H4 (cell line): ENCODE data around the gene P2RX2. TPM values are rescaled to one million over a fixed set of nuclear protein-coding genes. Genes with fewer than 3 reads are reported as not detected.
"Not testable (repeated sequence)": the region's sequence is repeated elsewhere in the genome, so short reads cannot be mapped to it uniquely, and the experiment has no call there.

Source experiments
- DNase-seq: peaks from one replicate; pipeline ENCODE4 v3.0.0-alpha.2; 2015; ENCODE audit warnings: low spot score
- total RNA-seq: library from RNA; depleted of rRNA; stranded (reverse); fragments of >200 nt; shearing (Covaris generic); gene quantifications from 2 replicates; pipeline ENCODE4 v1.2.3, GENCODE V29; 2014

The P2RX2 gene
- total RNA-seq, 1 experiment from 2014 or later: not detected

DNA sequence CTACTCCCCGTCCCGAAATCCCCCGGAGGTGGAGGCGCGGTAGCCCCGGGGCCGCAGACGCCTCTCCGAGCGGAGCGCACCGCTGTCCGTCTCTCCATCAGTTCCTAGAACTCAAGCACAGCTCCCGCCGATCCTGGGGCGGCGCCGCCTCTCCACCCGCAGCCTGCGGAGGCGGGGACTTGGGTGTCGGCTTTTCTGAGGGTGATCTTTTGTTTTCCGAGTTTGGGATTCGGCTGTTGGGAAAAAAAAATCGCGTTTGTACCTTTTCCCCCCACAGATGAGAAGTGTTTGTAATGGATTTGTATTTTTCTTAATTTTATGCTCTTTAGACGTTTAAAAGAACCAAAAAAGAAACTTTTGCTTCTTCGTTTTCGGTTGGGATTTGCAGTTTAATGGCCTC is 34.8 kb upstream of the P2RX2 start:
- DNase-seq: no peak

DNA sequence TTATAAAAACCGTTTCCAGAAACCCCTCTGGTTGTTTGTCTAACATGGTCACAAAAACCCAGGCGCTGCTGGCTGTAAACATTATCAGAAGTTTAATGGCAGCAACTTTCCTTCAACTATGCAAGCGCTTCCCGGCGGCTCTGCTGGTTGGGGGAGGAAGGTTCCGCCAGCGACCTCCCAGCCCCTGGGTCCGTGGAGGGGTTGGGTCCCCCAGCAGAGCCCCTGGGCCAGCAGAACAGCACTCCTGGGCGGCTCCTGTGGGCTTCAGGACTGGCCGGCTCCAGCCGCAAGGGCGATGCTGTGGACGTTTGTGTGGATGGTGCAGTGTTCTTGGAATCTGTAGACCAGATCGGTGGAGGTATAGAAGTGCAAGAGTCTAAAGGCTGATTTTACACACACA is 34.1 kb upstream of the P2RX2 start:
- DNase-seq: no peak

DNA sequence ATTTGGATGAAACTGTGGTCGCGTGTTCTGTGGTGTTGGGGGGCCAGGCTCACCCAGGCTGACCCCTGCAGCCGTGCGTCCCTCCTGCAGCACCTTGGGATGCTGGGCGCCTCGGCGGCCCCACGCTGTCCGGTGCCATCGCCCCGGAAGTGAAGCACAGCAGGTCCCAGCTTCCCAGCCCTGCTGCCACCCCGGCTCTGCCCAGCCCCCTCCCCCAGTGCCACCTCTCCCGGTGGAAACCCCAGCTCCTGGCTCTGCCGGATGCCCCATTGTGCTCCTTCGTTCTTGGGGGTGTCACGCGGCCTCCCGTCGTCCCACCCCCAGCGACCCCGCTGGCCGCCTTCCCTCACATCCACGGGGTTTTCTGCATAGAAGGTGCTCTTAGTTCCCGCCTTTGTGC is 33.4 kb upstream of the P2RX2 start:
- DNase-seq: no peak

DNA sequence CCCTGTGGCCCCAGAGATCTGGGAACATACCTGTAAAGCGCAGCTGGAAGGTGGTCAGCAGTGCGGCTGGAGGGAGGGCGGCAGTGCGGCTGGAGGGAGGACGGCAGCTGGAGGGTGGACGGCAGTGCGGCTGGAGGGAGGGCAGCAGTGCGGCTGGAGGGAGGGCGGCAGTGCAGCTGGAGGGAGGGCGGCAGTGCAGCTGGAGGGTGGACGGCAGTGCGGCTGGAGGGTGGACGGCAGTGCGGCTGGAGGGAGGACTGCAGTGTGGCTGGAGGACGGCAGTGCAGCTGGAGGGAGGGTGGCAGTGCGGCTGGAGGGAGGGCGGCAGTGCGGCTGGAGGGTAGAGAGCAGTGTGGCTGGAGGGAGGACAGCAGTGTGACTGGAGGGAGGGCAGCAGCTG is 31.6 kb upstream of the P2RX2 start:
- DNase-seq: no peak

DNA sequence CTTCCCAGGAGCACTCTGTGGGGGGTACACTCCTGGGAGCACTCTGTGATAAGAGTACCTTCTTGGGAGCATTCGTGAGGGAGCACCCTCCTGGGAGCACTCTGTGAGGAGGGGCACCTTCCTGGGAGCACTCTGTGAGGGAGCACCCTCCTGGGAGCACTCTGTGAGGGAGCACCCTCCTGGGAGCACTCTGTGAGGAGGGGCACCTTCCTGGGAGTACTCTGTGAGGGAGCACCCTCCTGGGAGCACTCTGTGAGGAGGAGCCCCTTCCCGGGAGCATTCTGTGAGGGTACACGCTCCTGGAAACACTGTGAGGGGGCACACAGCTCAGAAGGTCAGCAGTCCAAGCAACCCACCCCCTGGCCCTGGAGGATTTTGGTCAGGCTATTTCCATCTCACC is 30.8 kb upstream of the P2RX2 start:
- no peak for DNase-seq

DNA sequence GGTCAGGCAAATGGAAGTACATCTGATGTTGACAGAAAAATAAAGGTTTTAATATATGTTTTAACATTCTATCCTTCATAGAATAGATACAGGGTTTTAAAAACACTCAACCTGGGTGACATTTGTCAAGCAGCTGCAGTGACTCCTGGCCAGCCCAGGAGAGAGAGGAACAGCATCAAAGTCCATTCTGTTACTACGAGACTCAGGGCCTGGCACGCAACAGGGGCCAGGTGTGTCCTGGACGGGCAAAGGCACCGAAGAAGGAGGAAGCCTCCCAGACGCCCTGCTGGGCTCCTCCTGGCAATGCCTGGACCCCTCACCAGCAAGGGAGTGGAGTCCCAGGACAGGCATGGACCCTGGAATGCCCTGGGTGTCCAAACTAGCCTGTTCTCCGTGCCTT is 30.3 kb upstream of the P2RX2 start:
- no peak for DNase-seq

DNA sequence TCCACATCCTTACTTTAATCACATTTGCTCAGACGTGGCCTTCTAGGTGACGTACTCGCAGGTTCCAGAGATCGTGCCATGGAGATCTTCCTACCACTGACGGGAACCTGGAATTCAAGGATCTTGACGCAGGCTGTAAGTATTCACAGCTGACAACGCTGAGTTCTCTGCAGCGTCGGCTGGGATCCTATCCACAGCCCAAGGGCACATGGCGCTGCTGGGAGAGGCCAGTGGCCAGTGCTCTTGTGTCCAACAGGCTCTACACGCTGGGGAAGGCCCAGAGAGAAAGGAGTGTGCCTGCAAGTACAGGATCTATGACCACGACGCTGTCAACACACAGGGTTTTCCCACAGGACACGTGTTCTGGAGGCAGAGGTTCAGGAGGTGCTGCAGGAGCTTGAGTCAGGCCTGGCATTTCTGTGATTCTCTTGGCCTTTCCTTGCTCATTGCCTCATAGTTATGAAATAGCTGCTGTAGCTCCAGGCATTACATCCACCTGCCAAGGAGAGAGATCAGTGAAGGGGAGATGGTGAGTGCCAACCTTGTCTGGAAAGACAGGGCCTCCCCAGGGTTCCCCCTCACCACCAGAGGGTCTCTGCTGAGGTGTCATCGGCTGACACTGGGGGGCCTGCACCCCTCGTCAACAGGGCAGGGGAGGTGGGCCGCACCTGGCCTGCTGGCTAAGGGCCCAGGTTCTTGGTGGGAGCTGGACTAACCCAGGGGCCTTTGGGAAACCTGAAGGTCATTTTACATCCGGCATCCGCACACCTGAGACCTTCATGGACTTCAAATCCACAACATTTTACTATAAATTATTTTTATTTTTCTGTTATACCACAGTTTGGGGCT is 29.5 kb upstream of the P2RX2 start:
- DNase-seq: no peak

DNA sequence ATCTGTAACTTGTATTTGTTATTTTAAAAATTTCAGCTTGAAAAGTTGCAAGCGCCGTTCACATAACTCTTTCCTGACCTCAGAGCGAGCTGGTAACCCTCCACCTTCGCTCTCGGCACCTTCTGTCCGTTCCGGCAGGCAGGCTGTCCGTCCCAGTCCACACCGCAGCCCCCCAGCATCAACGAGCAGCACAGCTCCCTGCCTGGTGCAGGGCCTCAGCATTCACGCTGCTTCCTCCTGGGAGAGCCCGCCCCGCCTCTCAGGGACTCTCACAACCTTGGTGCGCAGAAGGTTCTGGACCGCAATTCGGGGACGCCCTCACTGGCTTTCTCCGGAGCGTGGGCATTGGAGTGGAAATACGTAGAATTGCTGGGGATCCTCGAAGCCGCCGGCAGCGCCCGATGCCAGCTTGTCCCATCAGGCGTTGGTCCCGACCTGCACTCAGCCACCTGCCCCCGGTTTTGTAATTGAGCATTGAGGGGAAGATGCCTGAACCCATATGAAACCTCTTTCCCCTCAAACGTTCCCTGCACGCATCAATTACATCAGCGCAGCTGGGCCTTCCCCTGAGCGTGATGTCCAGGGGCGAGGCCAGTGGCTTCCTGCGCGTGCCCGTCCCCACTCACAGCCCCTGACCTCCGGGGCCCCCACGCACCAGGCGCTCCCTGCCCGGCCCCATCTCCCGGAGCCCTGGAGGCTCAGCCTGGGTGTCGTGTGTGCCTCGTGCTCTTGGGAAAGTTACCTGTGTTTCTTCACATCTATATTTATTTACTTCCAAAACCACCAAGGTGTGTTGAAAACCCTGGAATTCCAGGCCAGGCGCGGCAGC is 27.3 kb upstream of the P2RX2 start:
- DNase-seq: no peak

DNA sequence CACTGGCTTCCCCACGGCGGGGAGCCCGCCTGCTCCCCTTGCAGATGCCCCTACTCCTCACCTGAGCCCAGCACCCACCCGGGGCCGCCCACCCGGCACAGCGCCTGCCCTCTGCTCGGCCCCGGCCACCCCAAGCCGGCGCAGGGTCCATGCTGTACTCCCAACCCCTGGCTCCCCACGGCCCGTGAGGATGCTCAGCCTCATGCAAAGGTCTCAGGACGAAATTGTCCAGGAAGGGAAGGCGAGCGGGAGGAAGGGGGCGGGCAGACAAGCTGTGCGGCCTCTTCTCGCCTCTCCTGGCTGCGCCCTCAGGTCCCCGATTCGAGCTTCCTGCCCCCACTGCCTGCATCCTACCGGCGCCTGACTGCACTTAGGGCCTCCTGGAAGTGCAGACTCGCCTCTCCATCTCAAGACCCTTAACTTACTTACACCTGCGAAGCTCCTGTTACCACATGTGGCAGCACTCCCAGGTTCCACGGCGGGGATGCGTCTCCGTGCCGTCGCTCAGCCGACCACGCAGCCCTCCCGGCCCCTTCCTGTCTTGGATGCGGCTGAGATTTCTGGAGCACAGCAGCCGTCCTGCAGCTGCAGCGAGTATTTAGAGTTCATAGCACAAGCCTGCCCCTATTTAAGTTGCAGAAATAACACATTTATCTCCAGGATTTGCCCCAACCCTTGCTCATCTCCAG is 26.1 kb upstream of the P2RX2 start:
- no peak for DNase-seq

DNA sequence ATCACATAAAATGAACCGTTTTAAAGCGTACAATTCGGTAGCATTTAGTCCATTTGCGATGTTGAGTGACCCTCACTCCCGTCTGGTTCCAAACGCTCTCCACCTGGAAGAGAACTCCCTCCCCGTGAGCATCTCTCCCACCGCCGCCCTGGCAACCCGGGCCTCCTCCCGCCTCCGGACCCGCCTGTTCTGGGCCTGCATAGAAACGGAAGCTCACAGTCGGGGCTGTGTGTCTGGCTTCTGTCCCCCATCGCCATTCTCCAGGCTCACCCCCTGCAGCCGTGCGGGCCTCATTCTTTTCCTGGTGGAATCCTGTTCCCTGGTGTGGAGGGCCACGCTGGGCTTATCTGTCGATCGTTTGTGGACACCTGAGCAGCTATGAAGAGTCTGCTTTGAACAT is 25.5 kb upstream of the P2RX2 start:
- DNase-seq: no peak

DNA sequence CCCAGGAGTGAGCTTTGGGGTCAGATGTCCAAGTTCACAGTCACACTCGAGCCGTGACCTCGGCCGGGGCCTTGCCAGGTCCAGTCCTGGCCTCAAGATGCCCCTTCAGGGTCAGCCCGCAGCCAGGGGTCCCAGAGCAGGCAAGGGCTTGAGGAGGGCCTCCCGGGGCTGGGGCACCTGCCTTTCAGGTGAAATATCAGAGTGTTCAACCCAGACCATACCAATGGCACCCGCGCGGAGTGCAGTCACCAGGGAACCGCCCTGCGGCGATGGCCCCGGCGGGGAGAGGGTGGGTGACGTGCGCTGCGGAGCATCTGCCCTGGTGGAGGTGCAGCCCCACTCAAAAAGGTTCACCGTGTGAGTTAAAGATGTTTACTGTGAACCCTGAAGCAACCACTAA is 25.1 kb upstream of the P2RX2 start:
- DNase-seq: no peak

DNA sequence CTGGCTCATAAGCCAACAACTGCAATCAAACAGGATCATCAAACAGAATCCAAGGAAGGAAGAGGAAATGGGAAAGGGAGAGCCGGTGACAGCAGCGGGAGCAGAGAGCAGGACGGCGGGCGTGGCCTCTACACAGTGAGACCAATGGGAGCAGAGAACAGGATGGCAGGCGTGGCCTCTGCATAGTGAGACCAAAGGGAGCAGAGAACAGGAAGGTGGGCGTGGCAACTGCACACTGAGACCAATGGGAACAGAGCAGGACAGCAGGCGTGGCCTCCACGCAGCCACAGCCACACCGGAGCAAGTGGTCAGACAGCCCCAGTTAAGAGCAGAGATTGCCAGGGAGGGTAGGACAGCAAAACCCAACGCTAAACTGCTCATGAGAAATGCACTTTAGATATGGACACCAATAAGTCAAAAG is 24.6 kb upstream of the P2RX2 start:
- DNase-seq: peak; percentile 84

DNA sequence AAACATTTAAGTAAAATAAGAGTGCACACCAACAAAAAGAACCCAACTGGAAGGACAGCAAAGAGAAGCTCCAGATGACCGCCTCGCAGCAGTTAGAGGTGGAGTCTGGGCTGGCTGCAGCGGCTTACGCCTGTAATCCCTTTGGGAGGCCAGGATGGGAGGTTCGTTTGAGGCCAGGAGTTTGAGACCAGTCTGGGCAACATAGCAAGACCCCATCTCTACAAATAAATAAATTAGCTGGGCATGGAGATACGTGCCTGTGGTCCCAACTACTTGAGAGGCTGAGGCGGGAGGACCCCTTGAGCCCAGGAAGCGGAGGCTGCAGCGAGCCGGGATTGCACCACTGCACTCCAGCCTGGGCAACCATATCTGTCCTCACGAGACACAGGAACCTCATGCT is 23.4 kb upstream of the P2RX2 start:
- DNase-seq: no peak

DNA sequence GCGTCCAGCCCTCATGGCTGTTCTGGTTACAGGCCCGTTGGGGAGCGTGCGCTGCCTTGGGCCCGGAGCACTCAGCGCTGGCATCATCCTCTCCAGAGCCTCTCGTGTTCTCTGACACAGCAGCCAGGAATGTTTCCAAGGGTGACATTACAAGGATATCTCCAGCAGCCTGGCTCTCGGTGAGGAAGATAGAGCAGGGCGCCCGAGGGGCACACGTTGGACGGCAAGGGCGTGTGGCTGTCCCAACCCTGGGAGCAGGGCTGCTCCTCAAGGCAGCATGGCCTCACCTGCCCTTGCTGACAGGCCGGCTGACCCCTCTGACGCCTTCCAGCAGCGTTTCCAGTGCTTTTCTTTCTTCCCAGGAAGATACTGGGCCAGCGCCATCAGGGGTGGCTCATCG is 22.6 kb upstream of the P2RX2 start:
- DNase-seq: peak; percentile 36

DNA sequence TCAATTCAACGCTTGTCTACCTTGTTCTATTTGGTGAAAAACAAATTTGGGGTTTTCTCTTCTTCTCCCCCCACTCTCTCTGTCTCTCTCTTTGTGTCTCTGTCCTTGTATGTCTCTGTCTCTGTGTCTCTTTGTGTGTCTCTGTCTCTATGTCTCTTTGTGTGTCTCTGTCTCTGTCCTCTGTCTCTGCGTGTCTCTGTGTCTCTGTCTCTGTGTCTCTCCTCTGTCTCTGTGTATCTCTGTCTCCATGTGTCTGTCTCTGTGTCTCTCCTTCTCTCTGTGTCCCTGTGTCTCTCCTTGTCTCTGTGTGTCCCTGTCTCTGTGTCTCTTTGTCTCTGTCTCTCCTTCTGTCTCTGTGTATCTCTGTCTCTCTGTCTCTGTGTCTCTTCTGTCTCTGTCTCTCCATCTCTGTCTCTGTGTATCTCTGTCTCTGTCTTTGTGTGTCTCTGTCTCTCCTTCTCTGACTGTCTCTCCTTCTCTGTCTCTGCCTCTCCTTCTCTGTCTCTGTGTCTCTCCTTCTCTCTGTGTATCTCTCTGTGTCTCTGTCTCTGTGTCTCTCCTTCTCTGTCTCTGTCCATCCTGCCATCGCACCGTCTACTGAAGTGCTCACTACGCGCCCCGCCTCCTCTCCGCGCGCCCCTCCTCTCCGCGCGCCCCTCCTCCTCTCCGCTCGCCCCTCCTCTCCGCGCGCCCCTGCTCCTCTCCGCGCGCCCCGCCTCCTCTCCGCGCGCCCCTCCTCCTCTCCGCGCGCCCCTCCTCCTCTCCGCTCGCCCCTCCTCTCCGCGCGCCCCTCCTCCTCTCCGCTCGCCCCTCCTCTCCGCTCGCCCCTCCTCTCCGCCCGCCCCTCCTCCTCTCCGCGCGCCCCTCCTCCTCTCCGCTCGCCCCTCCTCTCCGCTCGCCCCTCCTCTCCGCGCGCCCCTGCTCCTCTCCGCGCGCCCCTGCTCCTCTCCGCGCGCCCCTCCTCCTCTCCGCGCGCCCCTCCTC is 21.0 kb upstream of the P2RX2 start:
- peak; percentile 47 for DNase-seq

DNA sequence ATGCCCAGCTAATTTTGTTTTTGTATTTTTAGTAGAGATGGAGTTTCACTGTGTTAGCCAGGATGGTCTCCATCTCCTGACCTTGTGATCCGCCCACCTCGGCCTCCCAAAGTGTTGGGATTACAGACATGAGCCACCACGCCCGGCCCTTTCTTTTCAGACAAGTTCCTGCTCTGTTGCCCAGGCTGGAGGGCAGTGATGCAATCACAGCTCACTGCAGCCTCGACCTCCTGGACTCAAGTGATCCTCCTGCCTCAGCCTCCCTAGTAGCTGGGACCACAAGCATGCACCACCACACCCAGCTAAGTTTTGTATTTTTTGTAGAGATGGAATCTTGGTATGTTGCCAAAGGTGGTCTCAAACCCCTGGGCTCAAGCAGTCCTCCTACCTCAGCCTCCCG is 19.1 kb upstream of the P2RX2 start:
- not testable (repeated sequence) for DNase-seq

DNA sequence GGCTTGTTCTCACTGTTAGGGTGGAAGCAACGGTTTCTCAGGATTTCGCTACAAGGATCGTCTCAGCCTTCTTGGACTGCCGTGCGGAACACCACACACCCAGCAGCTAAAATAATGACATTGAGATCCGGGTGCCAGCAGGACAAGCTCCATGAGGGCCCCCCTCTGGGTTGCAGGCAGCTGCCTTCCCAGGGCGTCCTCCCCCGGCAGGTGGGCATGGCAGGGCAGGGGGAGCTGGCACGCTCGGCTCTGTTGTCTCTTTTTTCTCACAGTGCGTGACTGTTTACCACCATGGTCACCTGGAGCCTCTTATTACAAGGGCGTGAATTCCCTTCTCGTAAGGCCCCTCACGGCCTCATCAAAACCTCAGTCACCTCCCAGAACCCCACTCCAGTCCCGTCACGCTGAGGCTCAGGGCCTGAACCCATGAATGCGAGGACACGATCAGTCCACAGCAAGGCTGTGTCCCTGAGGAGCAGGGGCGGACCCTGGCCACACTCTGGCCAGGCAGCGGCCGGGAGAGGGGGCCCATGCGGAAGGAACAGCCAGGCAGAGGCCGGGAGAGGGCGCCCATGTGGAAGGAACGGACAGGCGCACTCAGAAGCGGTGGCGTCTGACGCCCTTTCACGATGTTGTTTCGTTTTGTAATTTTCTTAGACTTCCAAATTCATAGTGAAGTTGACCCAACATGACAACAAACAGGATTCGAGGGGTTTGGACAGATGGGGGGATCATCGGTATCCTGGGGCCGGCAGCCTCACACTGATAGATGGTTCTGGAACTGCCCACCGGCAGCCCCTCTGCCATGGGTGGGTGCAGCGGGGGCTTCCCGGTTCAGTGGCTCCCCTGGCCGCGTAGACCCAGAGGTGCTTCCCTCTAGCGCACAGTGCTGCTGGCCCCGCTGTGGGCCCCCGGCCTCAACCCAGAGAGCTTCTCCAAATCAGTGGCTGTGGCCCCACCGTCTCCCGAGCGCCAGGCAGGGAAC is 18.2 kb upstream of the P2RX2 start:
- peak; percentile 60 for DNase-seq

DNA sequence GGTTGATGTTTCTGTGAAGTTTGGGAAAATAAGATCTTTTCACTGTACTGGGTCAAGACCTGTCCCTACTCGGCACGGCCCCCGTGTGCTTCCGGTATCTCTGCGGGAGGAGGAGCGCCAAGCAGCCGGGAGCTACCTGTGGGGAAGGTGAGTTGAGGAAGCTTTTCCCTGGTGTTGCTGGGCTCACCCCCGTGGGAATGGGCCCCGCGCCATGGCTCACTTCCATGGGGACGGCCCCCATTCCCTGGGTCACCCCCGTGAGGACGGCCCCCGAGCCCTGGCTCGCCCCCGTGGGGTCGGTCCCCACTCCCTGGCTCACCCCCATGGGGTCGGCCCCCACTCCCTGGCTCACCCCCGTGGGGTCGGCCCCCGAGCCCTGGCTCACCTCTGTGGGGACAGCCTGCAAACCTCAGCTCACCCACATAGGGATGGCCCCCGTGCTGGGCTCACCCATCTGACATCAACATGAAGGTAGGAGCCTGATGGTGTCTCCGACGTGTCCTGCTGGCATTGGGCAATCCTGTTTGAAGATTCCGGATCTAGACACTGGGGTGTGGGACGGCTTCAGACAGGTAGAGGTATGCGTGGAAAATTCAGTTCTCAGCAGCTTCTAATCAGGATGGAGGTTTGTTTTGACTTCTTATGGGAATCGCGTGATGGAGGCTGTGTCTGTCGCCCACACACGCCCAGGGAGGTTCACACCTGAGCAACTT is 17.2 kb upstream of the P2RX2 start:
- no peak for DNase-seq

DNA sequence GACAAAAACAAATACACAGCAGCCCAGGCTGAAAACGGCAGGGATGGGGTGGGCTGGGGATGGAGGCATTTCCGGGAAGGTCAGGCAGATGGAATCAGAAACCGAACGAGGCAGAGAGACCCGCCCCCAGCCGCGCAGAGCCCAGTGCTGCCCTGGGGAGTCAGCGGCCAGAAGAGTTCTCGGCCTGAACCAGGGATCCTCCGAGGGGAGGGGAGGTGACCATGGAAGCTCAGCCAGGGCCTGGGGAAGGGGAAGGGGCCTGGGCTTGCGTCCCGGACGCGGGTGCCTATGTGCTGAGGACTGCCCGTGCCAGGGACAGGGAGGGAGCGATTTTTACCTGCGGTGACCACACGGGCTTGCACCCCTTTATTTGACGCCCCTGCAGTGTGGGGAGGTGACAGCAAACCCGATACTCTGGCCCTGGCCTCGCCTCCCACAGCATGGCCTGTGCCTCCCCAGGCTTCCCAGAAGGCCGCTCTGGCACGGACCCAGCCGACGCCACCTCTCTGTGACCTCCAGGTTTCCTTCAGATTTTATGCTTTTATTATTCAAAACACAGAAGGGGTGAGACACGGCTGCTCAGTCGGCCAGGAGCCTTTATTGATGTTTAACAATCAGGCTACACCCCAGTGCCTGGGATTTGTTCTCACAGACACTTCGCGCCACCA is 15.9 kb upstream of the P2RX2 start:
- DNase-seq: no peak
